OCI-LY7 (cell line): ENCODE measurements around the gene DSE. TPM values are rescaled to one million over a fixed set of nuclear protein-coding genes. Genes with fewer than 3 reads are reported as not detected.

ENCODE experiments used
- BruUV-seq: library from RNA; stranded (reverse); fragments of 400-500 nt; replicated peaks from 2 replicates; lab custom pipeline; 2021; lab: Mats Ljungman, UMichigan
- CTCF ChIA-PET: fragments of 300-600 bp; sonication (Branson Sonifier 250); formaldehyde crosslinking; loops from one replicate; lab custom pipeline; 2022; ENCODE audit warnings: antibody characterized with exemption; ENCODE audit not compliant: unreplicated experiment; lab: Charles Lee
- POLR2A ChIA-PET: fragments of 300-600 bp; sonication (Branson Sonifier 250); formaldehyde crosslinking; loops from one replicate; lab custom pipeline; 2022; ENCODE audit warnings: antibody characterized with exemption; lab: Charles Lee
- DNase-seq: peaks from one replicate; pipeline ENCODE4 v3.0.0-alpha.2; 2015; ENCODE audit warnings: low spot score
- H2AFZ ChIP-seq: fragments of 200-600 bp; sonication (generic), shearing (Covaris generic); 2 replicates; pipeline ENCODE4 v1.6.1; 2014; ENCODE audit warnings: mild to moderate bottlenecking, antibody characterized with exemption, low read length, moderate library complexity
- H3K27ac ChIP-seq: fragments of 200-600 bp; sonication (generic); 2 replicates; pipeline ENCODE4 v1.5.1; 2014; ENCODE audit warnings: mixed run types, low read depth, mild to moderate bottlenecking, moderate library complexity, low read length, inconsistent platforms; ENCODE audit not compliant: poor library complexity, severe bottlenecking
- H3K36me3 ChIP-seq: fragments of 200-600 bp; sonication (generic); 2 replicates; pipeline ENCODE4 v1.6.1; 2014; ENCODE audit warnings: mild to moderate bottlenecking, antibody characterized with exemption, low read length, moderate library complexity, mixed read lengths; ENCODE audit not compliant: insufficient read depth
- H3K4me1 ChIP-seq: fragments of 200-600 bp; sonication (generic); 2 replicates; pipeline ENCODE4 v1.5.1; 2014; ENCODE audit warnings: mild to moderate bottlenecking, low read length; ENCODE audit not compliant: insufficient read depth, poor library complexity, severe bottlenecking
- H3K4me2 ChIP-seq: fragments of 200-600 bp; sonication (generic); 2 replicates; pipeline ENCODE4 v1.6.1; 2014; ENCODE audit warnings: mild to moderate bottlenecking, low read length
- H3K4me3 ChIP-seq: fragments of 200-600 bp; sonication (generic); 2 replicates; pipeline ENCODE4 v1.5.1; 2014; ENCODE audit warnings: mild to moderate bottlenecking, low read depth, low read length; ENCODE audit not compliant: poor library complexity, severe bottlenecking
- H3K79me2 ChIP-seq: fragments of 200-600 bp; sonication (generic); 2 replicates; pipeline ENCODE4 v1.6.1; 2016; ENCODE audit warnings: low read depth, mild to moderate bottlenecking, low read length, moderate library complexity, mixed read lengths; ENCODE audit not compliant: insufficient read depth
- H3K9me2 ChIP-seq: fragments of 200-600 bp; sonication (generic); 2 replicates; pipeline ENCODE4 v1.6.1; 2016; ENCODE audit warnings: mild to moderate bottlenecking, low read length, mixed read lengths; ENCODE audit not compliant: insufficient read depth
- H3K9me3 ChIP-seq: fragments of 200-600 bp; sonication (generic); 2 replicates; pipeline ENCODE4 v1.6.1; 2014; ENCODE audit warnings: mild to moderate bottlenecking, mixed run types, low read length, mixed read lengths
- H4K20me1 ChIP-seq: fragments of 200-600 bp; sonication (generic); 2 replicates; pipeline ENCODE4 v1.6.1; 2014; ENCODE audit warnings: mild to moderate bottlenecking, antibody characterized with exemption, low read length, moderate library complexity, mixed read lengths; ENCODE audit not compliant: insufficient read depth
- EZH2phosphoT487 ChIP-seq: fragments of 200-600 bp; sonication (generic); IDR thresholded peaks from 2 replicates; pipeline ENCODE4 v1.6.1; 2018; ENCODE audit warnings: low read depth, borderline replicate concordance, mild to moderate bottlenecking, mixed run types, antibody characterized with exemption, low read length, moderate library complexity, mixed read lengths
- intact Hi-C: fragments of 100-400 bp; cut with micrococcal nuclease; formaldehyde crosslinking; loops from one replicate; pipeline ENCODE4 v1.10.0; 2022; ENCODE audit not compliant: unreplicated experiment
- total RNA-seq, 2 experiments: library from RNA; depleted of rRNA in 1 of 2; stranded (reverse); fragments of >200 nt in 1 of 2; shearing (Covaris generic) in 1 of 2; gene quantifications; 2 replicates each; pipeline ENCODE4 v1.2.3, GENCODE V29; 2014 to 2022
- TF ChIP-seq, protein P1 (sequence below): fragments of 200-600 bp; sonication (generic); conservative IDR thresholded peaks from 2 replicates; pipeline ENCODE4 v1.5.1; 2014; ENCODE audit warnings: mild to moderate bottlenecking, antibody characterized with exemption, low read length, moderate library complexity, mixed read lengths

The DSE gene
- total RNA-seq, 2 experiments from 2014 or later, result 3.9 to 7.6 TPM

GRCh38 chr6:116475141-116475540 lies 104.4 kb downstream of the DSE start:
- intact Hi-C loops, result loop anchor here (5.0 kb wide), 1 partner anchor 68 kb away; no protein-coding TSS in a partner anchor
- Histone ChIP-seq H2AFZ (peak overlapping the region; percentile 61; the same call in 1 of the 2 replicates), H3K27ac (no peak overlapping the region), H3K9me2 (no peaks in the 10 kb centered on the region), H3K4me1 (peaks cover 20% of the 10 kb centered on the region), H3K4me3 (no peak overlapping the region), H3K79me2 (no peaks in the 10 kb centered on the region), H3K36me3 (no peaks in the 10 kb centered on the region), H3K4me2 (peak overlapping the region; percentile 46), H3K9me3 (no peaks in the 10 kb centered on the region), H4K20me1 (no peaks in the 10 kb centered on the region)
- ChIA-PET POLR2A (interaction anchor here (0.7 to 1.7 kb wide), 4 partner anchors 11 to 71 kb away, joined by 3 to 5 read pairs (median 4); no protein-coding TSS in a partner anchor), CTCF (no interaction called here)
- no peak for TF ChIP-seq EZH2phosphoT487
- TF ChIP-seq, protein P1, sequence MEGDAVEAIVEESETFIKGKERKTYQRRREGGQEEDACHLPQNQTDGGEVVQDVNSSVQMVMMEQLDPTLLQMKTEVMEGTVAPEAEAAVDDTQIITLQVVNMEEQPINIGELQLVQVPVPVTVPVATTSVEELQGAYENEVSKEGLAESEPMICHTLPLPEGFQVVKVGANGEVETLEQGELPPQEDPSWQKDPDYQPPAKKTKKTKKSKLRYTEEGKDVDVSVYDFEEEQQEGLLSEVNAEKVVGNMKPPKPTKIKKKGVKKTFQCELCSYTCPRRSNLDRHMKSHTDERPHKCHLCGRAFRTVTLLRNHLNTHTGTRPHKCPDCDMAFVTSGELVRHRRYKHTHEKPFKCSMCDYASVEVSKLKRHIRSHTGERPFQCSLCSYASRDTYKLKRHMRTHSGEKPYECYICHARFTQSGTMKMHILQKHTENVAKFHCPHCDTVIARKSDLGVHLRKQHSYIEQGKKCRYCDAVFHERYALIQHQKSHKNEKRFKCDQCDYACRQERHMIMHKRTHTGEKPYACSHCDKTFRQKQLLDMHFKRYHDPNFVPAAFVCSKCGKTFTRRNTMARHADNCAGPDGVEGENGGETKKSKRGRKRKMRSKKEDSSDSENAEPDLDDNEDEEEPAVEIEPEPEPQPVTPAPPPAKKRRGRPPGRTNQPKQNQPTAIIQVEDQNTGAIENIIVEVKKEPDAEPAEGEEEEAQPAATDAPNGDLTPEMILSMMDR, result no peak
- BruUV-seq, result no TSS peak
- DNase-seq, result peak; percentile 10

- peak; percentile 53 for DNase-seq
- H4K20me1 ChIP-seq, result no peaks in the 10 kb centered on the region
- peak overlapping the region; percentile 61; the same call in 1 of the 2 replicates for H2AFZ ChIP-seq
- no peak overlapping the region for H3K27ac ChIP-seq
- no TSS peak for BruUV-seq
- H3K36me3 ChIP-seq, result no peaks in the 10 kb centered on the region
- CTCF ChIA-PET, result no interaction called here
- no peaks in the 10 kb centered on the region for H3K9me3 ChIP-seq
- TF ChIP-seq EZH2phosphoT487, result no peak
- TF ChIP-seq, protein P1, result no peak
- H3K9me2 ChIP-seq, result no peaks in the 10 kb centered on the region
- H3K79me2 ChIP-seq, result no peaks in the 10 kb centered on the region
- POLR2A ChIA-PET, result interaction anchor here (1.0 kb wide), 1 partner anchor 63 kb away, joined by 5 read pairs; no protein-coding TSS in a partner anchor
- peaks cover 20% of the 10 kb centered on the region for H3K4me1 ChIP-seq
- H3K4me2 ChIP-seq, result peak overlapping the region; percentile 46
- peak overlapping the region; percentile 19 for H3K4me3 ChIP-seq
- intact Hi-C loops, result loop anchor here (5.0 kb wide), 1 partner anchor 69 kb away; no protein-coding TSS in a partner anchor
Observed at GRCh38 chr6:116476002-116476678, 105.4 kb downstream of the DSE start.

- no peak overlapping the region for H3K27ac ChIP-seq
- intact Hi-C loops, result loop anchor here (5.0 kb wide), 1 partner anchor 90 kb away; no protein-coding TSS in a partner anchor
- H2AFZ ChIP-seq, result no peak overlapping the region
- no peaks in the 10 kb centered on the region for H3K36me3 ChIP-seq
- no peaks in the 10 kb centered on the region for H3K4me1 ChIP-seq
- H3K9me2 ChIP-seq, result no peaks in the 10 kb centered on the region
- H3K4me2 ChIP-seq, result no peak overlapping the region
- H3K4me3 ChIP-seq, result no peak overlapping the region
- H3K9me3 ChIP-seq, result no peaks in the 10 kb centered on the region
- no peaks in the 10 kb centered on the region for H3K79me2 ChIP-seq
- BruUV-seq, result no TSS peak
- TF ChIP-seq, protein P1, result no peak
- TF ChIP-seq EZH2phosphoT487, result no peak
- H4K20me1 ChIP-seq, result no peaks in the 10 kb centered on the region
- ChIA-PET CTCF (no interaction called here), POLR2A (no interaction called here)
- no peak for DNase-seq
Observed at GRCh38 chr6:116482780-116483179, 112.0 kb downstream of the DSE start.
